ENCODE data around the gene PRSS35. TPM values are rescaled to one million over a fixed set of nuclear protein-coding genes. Genes with fewer than 3 reads are reported as not detected.

The PRSS35 gene
- total RNA-seq, 1 donor from 2014 or later: 3.7 TPM

DNA sequence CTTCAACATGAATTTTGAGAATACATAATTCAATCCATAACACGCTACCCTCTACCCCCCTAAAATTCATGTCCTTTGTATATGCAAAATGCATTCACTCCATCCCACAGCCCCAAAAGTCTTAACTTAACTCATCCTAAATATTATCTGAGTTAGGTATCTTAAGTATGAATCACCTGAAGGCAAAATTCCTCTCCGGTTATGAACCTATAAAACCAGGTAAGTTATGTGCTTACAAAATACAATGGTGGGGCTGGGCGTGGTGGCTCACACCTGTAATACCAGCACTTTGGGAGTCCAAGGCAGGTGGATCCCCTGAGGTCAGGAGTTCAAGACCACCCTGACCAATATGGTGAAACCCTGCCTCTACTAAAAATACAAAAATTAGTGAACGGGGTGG is 23.5 kb upstream of the PRSS35 start:
- H3K27ac Mint-ChIP-seq (ENCODE audit: unreplicated experiment): no peak overlapping the region
- Histone ChIP-seq H2AFZ (ENCODE audit: low read depth, low read length) (no peak overlapping the region), H3K9me3 (ENCODE audit: insufficient read depth, low read depth, low read length) (no peaks in the 10 kb centered on the region), H3K27ac (ENCODE audit: low read depth, low read length) (no peak overlapping the region), H3K4me1 (ENCODE audit: insufficient read depth, low read length) (no peaks in the 10 kb centered on the region), H3K27me3 (ENCODE audit: insufficient read depth, low read length) (peaks cover 2% of the 10 kb centered on the region), H3K79me2 (ENCODE audit: insufficient read depth, low read length) (no peaks in the 10 kb centered on the region), H3K4me2 (ENCODE audit: low read length) (no peak overlapping the region), H3K9ac (ENCODE audit: low read length) (no peak overlapping the region), H3K36me3 (ENCODE audit: insufficient read depth, low read length) (no peaks in the 10 kb centered on the region), H4K20me1 (ENCODE audit: insufficient read depth, low read length) (no peaks in the 10 kb centered on the region), H3K4me3 (ENCODE audit: insufficient read depth, low read depth, low read length) (no peak overlapping the region)
- no peaks in the 10 kb centered on the region for H3K9me3 Mint-ChIP-seq (ENCODE audit: unreplicated experiment)
- TF ChIP-seq CTCF (IDR thresholded peaks at IDR 0.05; ENCODE audit: insufficient read depth, low read depth, low read length): no peak
- no peak for DNase-seq (ENCODE audit: low read depth)
- FAIRE-seq: no peak
- no peak overlapping the region for H3K4me3 Mint-ChIP-seq (ENCODE audit: unreplicated experiment)
- H3K4me1 Mint-ChIP-seq (ENCODE audit: low read depth, unreplicated experiment): no peaks in the 10 kb centered on the region
- H3K27me3 Mint-ChIP-seq (ENCODE audit: low read depth, unreplicated experiment): peaks cover 2% of the 10 kb centered on the region
- no peaks in the 10 kb centered on the region for H3K36me3 Mint-ChIP-seq (ENCODE audit: low read depth, unreplicated experiment)

DNA sequence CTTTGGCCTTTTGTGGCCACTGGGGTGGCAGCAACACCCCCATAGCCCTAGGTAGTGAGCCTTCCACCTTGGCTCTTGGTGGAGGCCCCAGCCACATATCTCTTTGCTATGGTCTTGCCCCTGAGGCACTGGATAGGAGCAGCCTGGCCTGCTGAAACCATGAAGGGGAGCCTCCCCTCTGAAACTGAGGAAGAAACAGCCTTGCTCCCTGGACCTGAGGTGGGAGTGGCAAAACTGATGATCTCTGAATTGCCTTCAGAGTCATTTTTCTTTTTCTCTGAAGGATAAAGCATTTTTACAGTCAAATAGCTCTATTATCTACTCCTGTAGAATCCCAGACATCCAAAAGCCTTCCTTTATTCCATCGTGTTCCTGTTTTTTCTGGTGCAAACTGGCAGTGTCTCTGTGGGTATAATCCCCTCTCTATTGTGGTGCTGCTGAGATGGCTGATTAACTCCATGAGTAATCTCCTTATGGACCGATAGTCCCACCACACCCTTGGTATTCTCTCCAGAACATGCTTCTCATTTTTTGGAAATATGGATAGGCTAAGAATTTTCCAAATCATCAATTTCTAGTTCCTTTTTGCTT is 22.0 kb upstream of the PRSS35 start:
- Mint-ChIP-seq H3K4me1 (ENCODE audit: low read depth, unreplicated experiment) (no peaks in the 10 kb centered on the region), H3K4me3 (ENCODE audit: unreplicated experiment) (no peak overlapping the region), H3K27me3 (ENCODE audit: low read depth, unreplicated experiment) (peaks cover 2% of the 10 kb centered on the region), H3K27ac (ENCODE audit: unreplicated experiment) (no peak overlapping the region), H3K36me3 (ENCODE audit: low read depth, unreplicated experiment) (no peaks in the 10 kb centered on the region), H3K9me3 (ENCODE audit: unreplicated experiment) (no peaks in the 10 kb centered on the region)
- H2AFZ ChIP-seq (ENCODE audit: low read depth, low read length): no peak overlapping the region
- FAIRE-seq (no peak), DNase-seq (ENCODE audit: low read depth) (no peak)
- H3K4me1 ChIP-seq (ENCODE audit: insufficient read depth, low read length): no peaks in the 10 kb centered on the region
- no peaks in the 10 kb centered on the region for H3K79me2 ChIP-seq (ENCODE audit: insufficient read depth, low read length)
- H3K9me3 ChIP-seq (ENCODE audit: insufficient read depth, low read depth, low read length): no peaks in the 10 kb centered on the region
- no peak overlapping the region for H3K9ac ChIP-seq (ENCODE audit: low read length)
- H3K36me3 ChIP-seq (ENCODE audit: insufficient read depth, low read length): no peaks in the 10 kb centered on the region
- no peak overlapping the region for H3K27ac ChIP-seq (ENCODE audit: low read depth, low read length)
- no peaks in the 10 kb centered on the region for H4K20me1 ChIP-seq (ENCODE audit: insufficient read depth, low read length)
- no peak overlapping the region for H3K4me2 ChIP-seq (ENCODE audit: low read length)
- TF ChIP-seq CTCF (IDR thresholded peaks at IDR 0.05; ENCODE audit: insufficient read depth, low read depth, low read length): no peak
- no peak for TF ChIP-seq EZH2 (IDR thresholded peaks at IDR 0.05; ENCODE audit: insufficient read depth, low read length)
- peaks cover 2% of the 10 kb centered on the region for H3K27me3 ChIP-seq (ENCODE audit: insufficient read depth, low read length)
- H3K4me3 ChIP-seq (ENCODE audit: insufficient read depth, low read depth, low read length): no peak overlapping the region

DNA sequence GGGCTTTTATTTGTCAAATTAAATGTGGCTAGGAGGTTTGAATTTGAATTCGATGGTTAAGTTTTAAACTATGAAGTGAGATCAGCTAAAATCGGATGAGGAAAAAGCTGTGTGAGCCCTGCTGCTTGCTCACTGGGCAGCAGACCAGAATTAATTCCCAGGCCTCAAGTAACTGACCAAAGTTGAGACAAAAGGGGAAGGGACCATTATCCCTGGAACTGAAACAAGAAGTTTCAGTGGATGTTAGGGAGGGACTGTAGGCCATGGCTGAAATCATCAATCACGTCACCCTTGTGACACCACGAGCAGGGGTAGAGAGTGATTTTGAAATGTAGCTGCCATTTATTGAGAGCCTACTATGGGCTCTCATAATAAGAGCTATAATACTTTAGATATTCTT is 7.0 kb upstream of the PRSS35 start:
- Histone ChIP-seq H3K4me3 (ENCODE audit: insufficient read depth, low read depth, low read length) (no peak overlapping the region), H3K9ac (ENCODE audit: low read length) (no peak overlapping the region), H3K27me3 (ENCODE audit: insufficient read depth, low read length) (no peaks in the 10 kb centered on the region), H3K27ac (ENCODE audit: low read depth, low read length) (no peak overlapping the region), H3K4me2 (ENCODE audit: low read length) (no peak overlapping the region), H3K36me3 (ENCODE audit: insufficient read depth, low read length) (no peaks in the 10 kb centered on the region), H3K79me2 (ENCODE audit: insufficient read depth, low read length) (no peaks in the 10 kb centered on the region), H4K20me1 (ENCODE audit: insufficient read depth, low read length) (no peaks in the 10 kb centered on the region), H2AFZ (ENCODE audit: low read depth, low read length) (no peak overlapping the region), H3K9me3 (ENCODE audit: insufficient read depth, low read depth, low read length) (no peaks in the 10 kb centered on the region), H3K4me1 (ENCODE audit: insufficient read depth, low read length) (no peaks in the 10 kb centered on the region)
- Mint-ChIP-seq H3K9me3 (ENCODE audit: unreplicated experiment) (no peaks in the 10 kb centered on the region), H3K27me3 (ENCODE audit: low read depth, unreplicated experiment) (no peaks in the 10 kb centered on the region), H3K27ac (ENCODE audit: unreplicated experiment) (no peak overlapping the region), H3K4me1 (ENCODE audit: low read depth, unreplicated experiment) (no peaks in the 10 kb centered on the region), H3K36me3 (ENCODE audit: low read depth, unreplicated experiment) (no peaks in the 10 kb centered on the region), H3K4me3 (ENCODE audit: unreplicated experiment) (no peak overlapping the region)
- no peak for DNase-seq (ENCODE audit: low read depth)
- FAIRE-seq: no peak
- TF ChIP-seq EZH2 (IDR thresholded peaks at IDR 0.05; ENCODE audit: insufficient read depth, low read length) (no peak), CTCF (IDR thresholded peaks at IDR 0.05; ENCODE audit: insufficient read depth, low read depth, low read length) (no peak)

Data from astrocyte (in vitro differentiated cells and primary cell).